Thymus (tissue), 11 donors: ENCODE data around the gene TBC1D24. TPM values are rescaled to one million over a fixed set of nuclear protein-coding genes. Genes with fewer than 3 reads are reported as not detected.

Experiments used
- DNase-seq, 9 donors: peaks; one replicate each; pipeline ENCODE4 v3.0.0-alpha.2; 2013; ENCODE audit warnings: low spot score in 9 of 9, low read depth in 6 of 9, missing footprints in 1 of 9
- H3K27ac ChIP-seq, 2 donors: one replicate each; pipeline ENCODE4 v1.5.1; 2013; ENCODE audit warnings: control low read depth in 1 of 2, low read depth in 1 of 2, low read length in 1 of 2, mild to moderate bottlenecking in 1 of 2, moderate library complexity in 1 of 2
- H3K27me3 ChIP-seq, 2 donors: one replicate each; pipeline ENCODE4 v1.5.1; 2013; ENCODE audit warnings: low read length in 1 of 2; ENCODE audit not compliant: control insufficient read depth in 2 of 2, insufficient read depth in 1 of 2
- H3K36me3 ChIP-seq, 2 donors: one replicate each; pipeline ENCODE4 v1.5.1; 2013; ENCODE audit warnings: low read length in 1 of 2, mild to moderate bottlenecking in 1 of 2, moderate library complexity in 1 of 2; ENCODE audit not compliant: control insufficient read depth in 2 of 2, insufficient read depth in 2 of 2
- H3K4me1 ChIP-seq, 2 donors: one replicate each; pipeline ENCODE4 v1.5.1; 2013; ENCODE audit warnings: low read length in 2 of 2; ENCODE audit not compliant: control insufficient read depth in 2 of 2, insufficient read depth in 2 of 2
- H3K4me3 ChIP-seq, 2 donors: one replicate each; pipeline ENCODE4 v1.5.1; 2013; ENCODE audit warnings: low read length in 2 of 2, control low read depth in 1 of 2, mild to moderate bottlenecking in 1 of 2
- H3K9me3 ChIP-seq, 2 donors: one replicate each; pipeline ENCODE4 v1.5.1; 2013; ENCODE audit warnings: low read length in 1 of 2, mild to moderate bottlenecking in 1 of 2; ENCODE audit not compliant: control insufficient read depth in 2 of 2, insufficient read depth in 1 of 2
- WGBS: extraction: QIAGEN DNeasy Blood & Tissue Kit; methylation state at CpG from one replicate; pipeline ENCODE4 v1.1.7; 2013; 5-methylcytosine and 5-hydroxymethylcytosine counted together
- polyA plus RNA-seq: library from polyadenylated mRNA; stranded (reverse); fragments of 200-250 nt; gene quantifications from one replicate; pipeline ENCODE4 v1.2.3, GENCODE V29; 2013
- total RNA-seq: library from RNA; stranded (reverse); fragments of 120-200 nt; gene quantifications from one replicate; pipeline ENCODE4 v1.2.4, GENCODE V29; 2013
- donor health status: healthy.

TBC1D24 gene
- total and polyA plus RNA-seq, 2 donors, result 3.5 to 3.7 TPM

- no peak overlapping the region for H3K27ac ChIP-seq
- 36% methylated on average over 61 of the region's 61 CpGs for WGBS
- peaks cover 23 to 66% of the 10 kb centered on the region in 2 donors for H3K4me1 ChIP-seq
- H3K9me3 ChIP-seq, result no peaks in the 10 kb centered on the region
- no peak for DNase-seq
- H3K36me3 ChIP-seq, result no peaks in the 10 kb centered on the region
- peak overlapping the region in 1 of 2 donors; percentile 19 for H3K4me3 ChIP-seq
- H3K27me3 ChIP-seq, result peaks cover 88 to 90% of the 10 kb centered on the region in 2 donors
Measured at GRCh38 chr16:2471653-2472487, 3.1 kb upstream of the TBC1D24 start.

GRCh38 chr16:2472488-2472864 lies 2.5 kb upstream of the TBC1D24 start:
- no peak overlapping the region for H3K27ac ChIP-seq
- peaks cover 82 to 85% of the 10 kb centered on the region in 2 donors for H3K27me3 ChIP-seq
- WGBS, result 97% methylated on average over 27 of the region's 27 CpGs
- DNase-seq, result no peak
- H3K36me3 ChIP-seq, result no peaks in the 10 kb centered on the region
- no peaks in the 10 kb centered on the region for H3K9me3 ChIP-seq
- no peak overlapping the region for H3K4me3 ChIP-seq
- peaks cover 23 to 60% of the 10 kb centered on the region in 2 donors for H3K4me1 ChIP-seq

- peaks cover 18 to 60% of the 10 kb centered on the region in 2 donors for H3K4me1 ChIP-seq
- WGBS, result 91% methylated on average over 14 of the region's 14 CpGs
- H3K9me3 ChIP-seq, result no peaks in the 10 kb centered on the region
- H3K36me3 ChIP-seq, result no peaks in the 10 kb centered on the region
- no peak overlapping the region for H3K4me3 ChIP-seq
- DNase-seq, result no peak
- H3K27me3 ChIP-seq, result peaks cover 78 to 80% of the 10 kb centered on the region in 2 donors
- H3K27ac ChIP-seq, result no peak overlapping the region
Measured at GRCh38 chr16:2472885-2473445, 2.0 kb upstream of the TBC1D24 start.

- Histone ChIP-seq H3K27me3 (peaks cover 73 to 75% of the 10 kb centered on the region in 2 donors), H3K4me3 (peak overlapping the region in 1 of 2 donors; percentile 83), H3K27ac (no peak overlapping the region), H3K9me3 (no peaks in the 10 kb centered on the region), H3K36me3 (no peaks in the 10 kb centered on the region), H3K4me1 (peaks cover 13 to 55% of the 10 kb centered on the region in 2 donors)
- 3% methylated on average over 49 of the region's 49 CpGs for WGBS
- peak in 1 of 9 donors; percentile 27 for DNase-seq
Measured at GRCh38 chr16:2473446-2473926, 1.4 kb upstream of the TBC1D24 start.

GRCh38 chr16:2473999-2474876 lies 689 bp upstream of the TBC1D24 start:
- under 1% methylated on average over 100 of the region's 100 CpGs for WGBS
- DNase-seq, result peak in 2 of 9 donors; percentile 56 to 68

GRCh38 chr16:2475413-2476344 lies 752 bp downstream of the TBC1D24 start:
- H3K9me3 ChIP-seq, result no peaks in the 10 kb centered on the region
- no peaks in the 10 kb centered on the region for H3K36me3 ChIP-seq
- H3K4me1 ChIP-seq, result peaks cover 13 to 35% of the 10 kb centered on the region in 2 donors
- H3K27ac ChIP-seq, result no peak overlapping the region
- DNase-seq, result peak in 1 of 9 donors; percentile 52
- peak overlapping the region; percentile 29 to 83 for H3K4me3 ChIP-seq
- peaks cover 51 to 53% of the 10 kb centered on the region in 2 donors for H3K27me3 ChIP-seq
- 20% methylated on average over 55 of the region's 55 CpGs for WGBS

More at GRCh38 chr16:2473999-2474876, 689 bp upstream of the TBC1D24 start:
- Histone ChIP-seq H3K27me3 (peaks cover 65 to 67% of the 10 kb centered on the region in 2 donors), H3K4me3 (peak overlapping the region; percentile 52 to 83), H3K27ac (peak overlapping the region in 1 of 2 donors; percentile 60), H3K9me3 (no peaks in the 10 kb centered on the region), H3K36me3 (no peaks in the 10 kb centered on the region), H3K4me1 (peaks cover 13 to 48% of the 10 kb centered on the region in 2 donors)

GRCh38 chr16:2476345-2476720 lies 1.4 kb downstream of the TBC1D24 start:
- Histone ChIP-seq H3K4me3 (no peak overlapping the region), H3K27me3 (peaks cover 44 to 46% of the 10 kb centered on the region in 2 donors), H3K36me3 (no peaks in the 10 kb centered on the region), H3K9me3 (no peaks in the 10 kb centered on the region), H3K4me1 (peaks cover 10 to 32% of the 10 kb centered on the region in 2 donors), H3K27ac (no peak overlapping the region)
- WGBS, result 97% methylated on average over 9 of the region's 9 CpGs
- no peak for DNase-seq

- peaks cover 6 to 31% of the 10 kb centered on the region in 2 donors for H3K4me1 ChIP-seq
- no peaks in the 10 kb centered on the region for H3K9me3 ChIP-seq
- H3K4me3 ChIP-seq, result no peak overlapping the region
- DNase-seq, result no peak
- H3K36me3 ChIP-seq, result no peaks in the 10 kb centered on the region
- WGBS, result 95% methylated on average over 3 of the region's 3 CpGs
- peaks cover 40 to 42% of the 10 kb centered on the region in 2 donors for H3K27me3 ChIP-seq
- no peak overlapping the region for H3K27ac ChIP-seq
Measured at GRCh38 chr16:2476741-2477140, 1.8 kb downstream of the TBC1D24 start.
